Right renal cortex interstitium (tissue), 3 donors: Measurements from ENCODE around the gene POU3F3. TPM values are rescaled to one million over a fixed set of nuclear protein-coding genes. Genes with fewer than 3 reads are reported as not detected.

Source experiments
- DNase-seq, 3 donors: peaks; one replicate each; pipeline ENCODE4 v3.0.0-alpha.2; 2013; ENCODE audit warnings: low read depth in 3 of 3, low spot score in 2 of 3
- polyA plus RNA-seq, 3 donors: library from polyadenylated mRNA; unstranded; fragments of 120-200 nt; gene quantifications; one replicate each; pipeline ENCODE4 v1.2.1, GENCODE V29; 2013; ENCODE audit not compliant: insufficient read length in 3 of 3

Gene POU3F3
- polyA plus RNA-seq, 3 donors: 81.8 to 86.0 (median 83.9) TPM

- DNase-seq: peak in 1 of 3 donors; percentile 21
Observed at GRCh38 chr2:104846786-104847585, 6.9 kb upstream of the POU3F3 start.

- no peak for DNase-seq
Observed at GRCh38 chr2:104847586-104848160, 6.2 kb upstream of the POU3F3 start.

- peak in 1 of 3 donors; percentile 47 for DNase-seq
Observed at GRCh38 chr2:104848526-104848925, 5.4 kb upstream of the POU3F3 start.

GRCh38 chr2:104849101-104849500 is 4.8 kb upstream of the POU3F3 start:
- DNase-seq: no peak

- peak in 1 of 3 donors; percentile 71 for DNase-seq
Observed at GRCh38 chr2:104849618-104850141, 4.2 kb upstream of the POU3F3 start.

GRCh38 chr2:104850361-104851290 is 3.3 kb upstream of the POU3F3 start:
- no peak for DNase-seq

GRCh38 chr2:104851291-104852089 is 2.4 kb upstream of the POU3F3 start:
- DNase-seq: peak in 1 of 3 donors; percentile 18

GRCh38 chr2:104852090-104852666 is 1.7 kb upstream of the POU3F3 start:
- DNase-seq: peak in 1 of 3 donors; percentile 21

GRCh38 chr2:104854498-104855220 is 744 bp downstream of the POU3F3 start:
- peak in 1 of 3 donors; percentile 7 for DNase-seq

- no peak for DNase-seq
Observed at GRCh38 chr2:104855221-104856085, 1.5 kb downstream of the POU3F3 start.

GRCh38 chr2:104856086-104856972 is 2.4 kb downstream of the POU3F3 start:
- peak in 1 of 3 donors; percentile 6 for DNase-seq

- no peak for DNase-seq
Observed at GRCh38 chr2:104856973-104857261, 3.0 kb downstream of the POU3F3 start.

GRCh38 chr2:104857262-104858005 is 3.5 kb downstream of the POU3F3 start:
- peak in 1 of 3 donors; percentile 7 for DNase-seq

- peak in 1 of 3 donors; percentile 12 for DNase-seq
Observed at GRCh38 chr2:104858006-104858978, 4.4 kb downstream of the POU3F3 start.

- DNase-seq: peak in 1 of 3 donors; percentile 8
Observed at GRCh38 chr2:104859291-104859765, 5.4 kb downstream of the POU3F3 start.
